Measurements from ENCODE around the gene AGAP5. TPM values are rescaled to one million over a fixed set of nuclear protein-coding genes. Genes with fewer than 3 reads are reported as not detected.

Gene AGAP5
- total and polyA plus RNA-seq, 2 of the 13 experiments (the other 11 are each of a cell fraction or from before 2014, with no cell fraction given), result 5.3 to 7.9 TPM

DNA sequence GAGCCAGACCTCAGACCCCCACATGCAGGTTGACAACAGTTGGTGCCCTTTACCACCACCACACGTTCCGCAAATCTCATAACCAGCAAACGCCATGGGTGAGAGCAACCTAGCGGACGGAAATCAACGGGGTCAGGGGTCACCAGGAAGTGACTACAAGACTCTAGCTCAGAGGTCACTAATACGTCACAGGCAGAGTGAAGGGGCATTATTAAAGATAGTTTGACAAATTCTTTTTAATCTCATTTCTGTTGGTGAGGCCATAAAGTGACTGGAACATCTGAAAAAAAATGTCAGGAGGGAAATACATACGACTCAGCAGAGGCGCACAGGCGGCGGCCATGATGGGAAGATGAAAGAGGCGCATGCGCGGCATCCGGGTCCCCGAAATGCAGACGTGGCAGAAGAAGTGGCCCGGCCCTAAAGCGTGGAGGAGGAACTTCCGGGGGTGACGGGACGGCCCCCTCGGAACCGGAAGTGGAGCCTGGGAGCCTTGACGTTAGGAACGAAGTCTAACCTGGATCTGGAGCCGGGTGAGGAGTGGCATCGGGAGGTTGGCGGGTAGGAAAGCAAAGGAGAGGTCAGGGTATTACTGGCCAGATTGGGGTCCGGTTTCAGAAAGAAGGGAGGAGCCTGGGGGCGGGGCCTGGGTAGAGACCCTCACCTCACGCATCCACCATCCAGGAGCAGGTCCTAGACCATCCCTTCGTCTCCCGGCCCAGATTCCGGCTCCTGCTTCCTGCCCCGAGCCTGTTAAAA is 46.2 kb upstream of the AGAP5 start, which contains the start of gene SEC24C (continued):
- TF ChIP-seq, protein P1, sequence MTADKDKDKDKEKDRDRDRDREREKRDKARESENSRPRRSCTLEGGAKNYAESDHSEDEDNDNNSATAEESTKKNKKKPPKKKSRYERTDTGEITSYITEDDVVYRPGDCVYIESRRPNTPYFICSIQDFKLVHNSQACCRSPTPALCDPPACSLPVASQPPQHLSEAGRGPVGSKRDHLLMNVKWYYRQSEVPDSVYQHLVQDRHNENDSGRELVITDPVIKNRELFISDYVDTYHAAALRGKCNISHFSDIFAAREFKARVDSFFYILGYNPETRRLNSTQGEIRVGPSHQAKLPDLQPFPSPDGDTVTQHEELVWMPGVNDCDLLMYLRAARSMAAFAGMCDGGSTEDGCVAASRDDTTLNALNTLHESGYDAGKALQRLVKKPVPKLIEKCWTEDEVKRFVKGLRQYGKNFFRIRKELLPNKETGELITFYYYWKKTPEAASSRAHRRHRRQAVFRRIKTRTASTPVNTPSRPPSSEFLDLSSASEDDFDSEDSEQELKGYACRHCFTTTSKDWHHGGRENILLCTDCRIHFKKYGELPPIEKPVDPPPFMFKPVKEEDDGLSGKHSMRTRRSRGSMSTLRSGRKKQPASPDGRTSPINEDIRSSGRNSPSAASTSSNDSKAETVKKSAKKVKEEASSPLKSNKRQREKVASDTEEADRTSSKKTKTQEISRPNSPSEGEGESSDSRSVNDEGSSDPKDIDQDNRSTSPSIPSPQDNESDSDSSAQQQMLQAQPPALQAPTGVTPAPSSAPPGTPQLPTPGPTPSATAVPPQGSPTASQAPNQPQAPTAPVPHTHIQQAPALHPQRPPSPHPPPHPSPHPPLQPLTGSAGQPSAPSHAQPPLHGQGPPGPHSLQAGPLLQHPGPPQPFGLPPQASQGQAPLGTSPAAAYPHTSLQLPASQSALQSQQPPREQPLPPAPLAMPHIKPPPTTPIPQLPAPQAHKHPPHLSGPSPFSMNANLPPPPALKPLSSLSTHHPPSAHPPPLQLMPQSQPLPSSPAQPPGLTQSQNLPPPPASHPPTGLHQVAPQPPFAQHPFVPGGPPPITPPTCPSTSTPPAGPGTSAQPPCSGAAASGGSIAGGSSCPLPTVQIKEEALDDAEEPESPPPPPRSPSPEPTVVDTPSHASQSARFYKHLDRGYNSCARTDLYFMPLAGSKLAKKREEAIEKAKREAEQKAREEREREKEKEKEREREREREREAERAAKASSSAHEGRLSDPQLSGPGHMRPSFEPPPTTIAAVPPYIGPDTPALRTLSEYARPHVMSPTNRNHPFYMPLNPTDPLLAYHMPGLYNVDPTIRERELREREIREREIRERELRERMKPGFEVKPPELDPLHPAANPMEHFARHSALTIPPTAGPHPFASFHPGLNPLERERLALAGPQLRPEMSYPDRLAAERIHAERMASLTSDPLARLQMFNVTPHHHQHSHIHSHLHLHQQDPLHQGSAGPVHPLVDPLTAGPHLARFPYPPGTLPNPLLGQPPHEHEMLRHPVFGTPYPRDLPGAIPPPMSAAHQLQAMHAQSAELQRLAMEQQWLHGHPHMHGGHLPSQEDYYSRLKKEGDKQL (CRISPR knock-in tag; IDR thresholded peaks at IDR 0.05; ENCODE audit: low read depth), result no peak
- TF ChIP-seq REL (CRISPR knock-in tag; conservative IDR thresholded peaks at IDR 0.05), result no peak
- TF ChIP-seq HNRNPH1 (optimal IDR thresholded peaks at IDR 0.05; ENCODE audit: low read depth, low read length), result no peak
- no peak for TF ChIP-seq ZMYM2 (CRISPR knock-in tag; IDR thresholded peaks at IDR 0.05)
- TF ChIP-seq DMAP1 (CRISPR knock-in tag; IDR thresholded peaks at IDR 0.05), result peak; percentile 100
- TF ChIP-seq, protein P2, sequence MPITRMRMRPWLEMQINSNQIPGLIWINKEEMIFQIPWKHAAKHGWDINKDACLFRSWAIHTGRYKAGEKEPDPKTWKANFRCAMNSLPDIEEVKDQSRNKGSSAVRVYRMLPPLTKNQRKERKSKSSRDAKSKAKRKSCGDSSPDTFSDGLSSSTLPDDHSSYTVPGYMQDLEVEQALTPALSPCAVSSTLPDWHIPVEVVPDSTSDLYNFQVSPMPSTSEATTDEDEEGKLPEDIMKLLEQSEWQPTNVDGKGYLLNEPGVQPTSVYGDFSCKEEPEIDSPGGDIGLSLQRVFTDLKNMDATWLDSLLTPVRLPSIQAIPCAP (CRISPR knock-in tag; IDR thresholded peaks at IDR 0.05; ENCODE audit: low read depth), result no peak
- TF ChIP-seq, protein P3, sequence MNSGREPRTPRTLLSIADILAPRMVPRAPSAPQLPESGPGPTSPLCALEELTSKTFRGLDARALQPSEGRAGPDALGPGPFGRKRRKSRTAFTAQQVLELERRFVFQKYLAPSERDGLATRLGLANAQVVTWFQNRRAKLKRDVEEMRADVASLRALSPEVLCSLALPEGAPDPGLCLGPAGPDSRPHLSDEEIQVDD (CRISPR knock-in tag; IDR thresholded peaks at IDR 0.05; ENCODE audit: borderline replicate concordance), result no peak
- no peak for TF ChIP-seq ZNF235 (CRISPR knock-in tag; IDR thresholded peaks at IDR 0.05; ENCODE audit: borderline replicate concordance)
- TF ChIP-seq, protein P4, sequence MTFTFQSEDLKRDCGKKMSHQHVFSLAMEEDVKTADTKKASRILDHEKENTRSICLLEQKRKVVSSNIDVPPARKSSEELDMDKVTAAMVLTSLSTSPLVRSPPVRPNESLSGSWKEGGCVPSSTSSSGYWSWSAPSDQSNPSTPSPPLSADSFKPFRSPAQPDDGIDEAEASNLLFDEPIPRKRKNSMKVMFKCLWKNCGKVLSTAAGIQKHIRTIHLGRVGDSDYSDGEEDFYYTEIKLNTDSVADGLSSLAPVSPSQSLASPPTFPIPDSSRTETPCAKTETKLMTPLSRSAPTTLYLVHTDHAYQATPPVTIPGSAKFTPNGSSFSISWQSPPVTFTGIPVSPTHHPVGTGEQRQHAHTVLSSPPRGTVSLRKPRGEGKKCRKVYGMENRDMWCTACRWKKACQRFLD (CRISPR knock-in tag; IDR thresholded peaks at IDR 0.05; ENCODE audit: borderline replicate concordance), result no peak
- TF ChIP-seq, protein P5, sequence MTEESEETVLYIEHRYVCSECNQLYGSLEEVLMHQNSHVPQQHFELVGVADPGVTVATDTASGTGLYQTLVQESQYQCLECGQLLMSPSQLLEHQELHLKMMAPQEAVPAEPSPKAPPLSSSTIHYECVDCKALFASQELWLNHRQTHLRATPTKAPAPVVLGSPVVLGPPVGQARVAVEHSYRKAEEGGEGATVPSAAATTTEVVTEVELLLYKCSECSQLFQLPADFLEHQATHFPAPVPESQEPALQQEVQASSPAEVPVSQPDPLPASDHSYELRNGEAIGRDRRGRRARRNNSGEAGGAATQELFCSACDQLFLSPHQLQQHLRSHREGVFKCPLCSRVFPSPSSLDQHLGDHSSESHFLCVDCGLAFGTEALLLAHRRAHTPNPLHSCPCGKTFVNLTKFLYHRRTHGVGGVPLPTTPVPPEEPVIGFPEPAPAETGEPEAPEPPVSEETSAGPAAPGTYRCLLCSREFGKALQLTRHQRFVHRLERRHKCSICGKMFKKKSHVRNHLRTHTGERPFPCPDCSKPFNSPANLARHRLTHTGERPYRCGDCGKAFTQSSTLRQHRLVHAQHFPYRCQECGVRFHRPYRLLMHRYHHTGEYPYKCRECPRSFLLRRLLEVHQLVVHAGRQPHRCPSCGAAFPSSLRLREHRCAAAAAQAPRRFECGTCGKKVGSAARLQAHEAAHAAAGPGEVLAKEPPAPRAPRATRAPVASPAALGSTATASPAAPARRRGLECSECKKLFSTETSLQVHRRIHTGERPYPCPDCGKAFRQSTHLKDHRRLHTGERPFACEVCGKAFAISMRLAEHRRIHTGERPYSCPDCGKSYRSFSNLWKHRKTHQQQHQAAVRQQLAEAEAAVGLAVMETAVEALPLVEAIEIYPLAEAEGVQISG (CRISPR knock-in tag; IDR thresholded peaks at IDR 0.05), result peak; percentile 91
- peak; percentile 80 for TF ChIP-seq NFYB (CRISPR knock-in tag; IDR thresholded peaks at IDR 0.05)
- peak; percentile 79 for TF ChIP-seq ZMYM4 (CRISPR knock-in tag; IDR thresholded peaks at IDR 0.05)
- TF ChIP-seq ZNF737 (CRISPR knock-in tag; IDR thresholded peaks at IDR 0.05; ENCODE audit: borderline replicate concordance), result no peak
- no peak; the same call in 1 of the 2 replicates for TF ChIP-seq SOX13 (IDR thresholded peaks at IDR 0.05)
- no peak; a peak in 1 of 4 replicates for TF ChIP-seq SOX13 (CRISPR knock-in tag; conservative IDR thresholded peaks at IDR 0.05 in 1 of 2, IDR thresholded peaks at IDR 0.05 in 1 of 2)
- TF ChIP-seq, protein P6, sequence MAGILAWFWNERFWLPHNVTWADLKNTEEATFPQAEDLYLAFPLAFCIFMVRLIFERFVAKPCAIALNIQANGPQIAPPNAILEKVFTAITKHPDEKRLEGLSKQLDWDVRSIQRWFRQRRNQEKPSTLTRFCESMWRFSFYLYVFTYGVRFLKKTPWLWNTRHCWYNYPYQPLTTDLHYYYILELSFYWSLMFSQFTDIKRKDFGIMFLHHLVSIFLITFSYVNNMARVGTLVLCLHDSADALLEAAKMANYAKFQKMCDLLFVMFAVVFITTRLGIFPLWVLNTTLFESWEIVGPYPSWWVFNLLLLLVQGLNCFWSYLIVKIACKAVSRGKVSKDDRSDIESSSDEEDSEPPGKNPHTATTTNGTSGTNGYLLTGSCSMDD (CRISPR knock-in tag; IDR thresholded peaks at IDR 0.05), result no peak
- no peak for TF ChIP-seq ZKSCAN5 (CRISPR knock-in tag; IDR thresholded peaks at IDR 0.05)

All from HepG2 (cell line).